A549 treated with CORT108297 at 1 μM for 4 hours (cell line): ENCODE results near the gene ETFA. TPM values are rescaled to one million over a fixed set of nuclear protein-coding genes. Genes with fewer than 3 reads are reported as not detected.

Experiments
- total RNA-seq: library from RNA; stranded (reverse); fragments of 200-300 nt; extraction: Qiagen RNA extraction; gene quantifications from 5 replicates; pipeline ENCODE4 v1.2.3, GENCODE V29; 2022

ETFA gene
- 243 to 266 TPM (median 259 TPM) in 5 replicates for total RNA-seq

DNA sequence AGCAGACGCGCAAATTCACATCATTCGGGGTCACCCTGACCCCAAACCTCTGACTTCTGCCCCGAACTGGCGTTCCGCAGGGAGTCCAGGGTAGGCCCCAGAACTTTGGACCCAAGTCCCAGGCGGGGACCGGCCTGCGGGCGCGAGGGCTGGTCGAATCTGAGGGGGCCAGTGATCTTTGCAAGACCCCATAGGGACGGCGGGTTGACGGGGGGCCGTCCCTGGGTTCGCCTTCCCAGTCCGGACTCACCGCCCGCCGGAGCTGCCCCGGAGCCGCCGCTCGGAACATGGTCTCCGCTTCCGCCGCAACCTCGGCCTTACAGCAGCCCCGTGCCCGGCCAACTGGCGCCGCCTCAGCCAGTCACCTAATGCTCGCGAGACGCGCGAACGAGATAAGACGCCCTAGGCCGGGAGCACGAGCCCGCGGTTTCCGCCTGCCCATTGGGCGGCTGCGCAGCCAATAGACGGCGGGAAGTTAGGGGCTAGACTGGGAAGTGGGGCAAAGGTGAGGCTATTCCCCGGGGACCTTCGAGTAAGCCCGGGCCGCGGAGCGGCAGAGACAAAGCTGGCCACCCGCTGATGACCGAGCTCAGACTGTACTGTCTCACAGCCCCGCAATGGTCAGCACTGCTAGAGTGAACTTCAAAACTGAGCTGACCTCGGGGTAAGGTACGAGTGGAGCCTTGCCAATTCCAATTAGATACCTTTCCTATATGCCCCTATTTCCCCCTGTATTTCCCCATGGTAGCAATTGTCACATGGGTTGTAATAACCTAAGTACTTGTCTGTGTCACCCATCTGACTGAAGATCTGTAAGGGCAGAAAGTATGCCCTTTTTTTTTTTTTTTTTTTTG, at the start of gene ETFA:
TSS of gene ETFA (minus strand) at position 370 of the 854 bp plus-strand sequence. CDS start at position 289, 81 bp downstream.

DNA sequence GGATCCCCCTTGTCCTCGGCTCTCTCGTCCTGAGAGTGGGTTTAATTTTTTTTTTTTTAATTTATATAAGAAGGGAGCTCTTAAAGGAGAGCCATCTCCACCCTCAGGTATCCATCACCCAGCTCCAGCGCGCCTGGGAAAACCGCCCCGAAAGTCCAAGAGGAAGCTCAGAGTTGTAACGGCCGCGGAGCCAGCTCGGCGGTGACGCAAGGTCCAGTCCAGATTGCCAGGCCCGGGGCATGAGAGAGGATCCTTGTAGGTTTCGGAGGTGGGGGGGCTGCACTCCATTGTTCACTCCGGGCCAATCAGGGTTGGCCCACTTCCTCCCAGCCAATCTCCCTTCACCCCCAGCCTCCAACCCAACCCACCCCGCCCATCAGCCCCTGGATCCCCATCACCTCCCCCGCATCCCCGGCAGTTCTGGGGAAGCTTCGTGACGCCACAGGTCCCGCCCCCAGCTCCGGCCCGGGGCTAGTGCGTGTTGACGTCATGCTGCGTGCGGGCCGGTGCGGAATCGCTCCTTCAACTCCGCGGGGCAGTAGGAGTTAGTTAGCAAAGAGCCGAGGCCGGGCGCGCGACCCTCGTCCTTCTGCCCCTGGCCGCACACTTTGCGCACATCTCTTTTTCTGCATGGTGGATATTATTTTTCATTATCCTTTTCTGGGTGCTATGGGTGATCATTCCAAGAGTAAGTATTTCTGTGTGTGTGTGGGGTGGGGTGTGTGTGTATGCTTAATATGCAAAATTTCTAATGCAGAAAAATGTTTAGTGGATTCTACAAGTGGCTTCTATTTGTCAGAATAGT, 25.2 kb upstream of the ETFA start, which contains the start of gene ISL2:
TSS of gene ISL2 (plus strand) at position 520 of the 805 bp plus-strand sequence. CDS start at position 631, 111 bp downstream.

Other genes with a start within 250 kb of the ETFA start
- 2.2 to 4.7 TPM (median 4.3 TPM) in 5 replicates for gene ISL2, start 25.3 kb upstream of the ETFA start, total RNA-seq